Prostate gland (tissue), 2 donors: Measurements from ENCODE around the gene LINGO1.

Source experiments
- CTCF ChIP-seq, 4 experiments: fragments of 200-600 bp in 2 of 4; fragments of 450-650 bp in 2 of 4; sonication (generic) in 2 of 4; IDR thresholded peaks; 1 replicate in 3 of 4; 2 replicates in 1 of 4; pipeline ENCODE4 v1.5.1; 2016 to 2019; ENCODE audit warnings: antibody characterized with exemption in 4 of 4, mild to moderate bottlenecking in 2 of 4, moderate library complexity in 2 of 4
- POLR2A ChIP-seq: fragments of 450-650 bp; IDR thresholded peaks from one replicate; pipeline ENCODE4 v1.6.1; 2016; ENCODE audit warnings: antibody characterized with exemption, mild to moderate bottlenecking

DNA sequence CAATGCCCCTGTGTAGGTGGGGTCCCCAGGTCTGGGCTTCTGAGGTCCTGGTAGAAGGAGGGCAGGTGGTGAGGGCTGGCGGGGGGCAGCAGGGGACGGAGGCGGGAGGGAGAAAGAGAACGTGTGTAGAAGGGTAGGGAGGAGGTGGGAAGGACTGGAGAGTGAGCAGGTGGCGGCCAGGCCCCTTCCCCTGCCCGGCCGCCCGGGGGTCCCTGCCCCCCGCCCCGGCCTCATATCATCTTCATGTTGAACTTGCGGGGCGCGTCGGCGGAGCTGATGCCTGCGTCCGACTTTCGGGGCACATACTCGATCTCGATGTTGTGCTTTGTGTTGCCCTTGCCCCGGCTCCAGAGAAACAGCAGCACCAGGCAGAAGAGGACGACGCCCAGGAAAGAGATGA is 18.9 kb downstream of the LINGO1 start:
- TF ChIP-seq POLR2A: no peak
- TF ChIP-seq CTCF (IDR thresholded peaks at IDR 0.05): no peak
